HL-60 (cell line): ENCODE results near the gene SEMA3D.

ENCODE experiments used
- DNase-seq, 2 experiments: peaks; one replicate each; pipeline ENCODE4 v3.0.0-alpha.2; 2010 to 2020; ENCODE audit warnings: low read depth in 1 of 2, low spot score in 1 of 2
- H3K27ac ChIP-seq: fragments of 250-450 bp; sonication (Bioruptor Pico); replicated peaks from 2 replicates; pipeline ENCODE4 v1.5.1; 2020; ENCODE audit warnings: mild to moderate bottlenecking, moderate library complexity
- H3K27me3 ChIP-seq: fragments of 250-450 bp; sonication (Bioruptor Pico); 2 replicates; pipeline ENCODE4 v1.5.1; 2021; ENCODE audit warnings: mild to moderate bottlenecking, moderate library complexity; ENCODE audit not compliant: insufficient read depth, poor library complexity, severe bottlenecking
- H3K4me3 ChIP-seq: replicated peaks from 2 replicates; pipeline ENCODE4 v1.5.1; 2011; ENCODE audit warnings: mild to moderate bottlenecking, control low read depth, low read length; ENCODE audit not compliant: insufficient read depth
- CTCF ChIP-seq: IDR thresholded peaks from one replicate; pipeline ENCODE4 v1.5.1; 2011; ENCODE audit warnings: low read length, control low read depth, inconsistent platforms; ENCODE audit not compliant: insufficient read depth
- GABPA ChIP-seq: IDR thresholded peaks from 2 replicates; pipeline ENCODE4 v1.6.1; 2012; ENCODE audit warnings: low read depth
- POLR2AphosphoS5 ChIP-seq: IDR thresholded peaks from 2 replicates; pipeline ENCODE4 v1.6.1; 2012; ENCODE audit warnings: low read depth
- REST ChIP-seq: IDR thresholded peaks from 2 replicates; pipeline ENCODE4 v1.6.1; 2012; ENCODE audit warnings: low read depth; ENCODE audit not compliant: insufficient replicate concordance
- SPI1 ChIP-seq: IDR thresholded peaks from 2 replicates; pipeline ENCODE4 v1.6.1; 2012; ENCODE audit warnings: low read depth, mild to moderate bottlenecking, borderline replicate concordance

Gene SEMA3D

GRCh38 chr7:85162721-85163120 is 24.1 kb downstream of the SEMA3D start:
- H3K4me3 ChIP-seq: no peak overlapping the region
- TF ChIP-seq SPI1 (no peak), CTCF (no peak), REST (no peak), POLR2AphosphoS5 (no peak), GABPA (no peak)
- H3K27ac ChIP-seq: no peak overlapping the region
- no peak for DNase-seq
- H3K27me3 ChIP-seq: no peaks in the 10 kb centered on the region

GRCh38 chr7:85160223-85160622 is 26.6 kb downstream of the SEMA3D start:
- no peak overlapping the region for H3K4me3 ChIP-seq
- no peak for TF ChIP-seq CTCF
- TF ChIP-seq GABPA: no peak
- no peak for TF ChIP-seq POLR2AphosphoS5
- TF ChIP-seq SPI1: no peak
- TF ChIP-seq REST: no peak
- no peaks in the 10 kb centered on the region for H3K27me3 ChIP-seq
- H3K27ac ChIP-seq: no peak overlapping the region
- DNase-seq: no peak

- no peak overlapping the region for H3K4me3 ChIP-seq
- no peak for DNase-seq
- no peak overlapping the region for H3K27ac ChIP-seq
- TF ChIP-seq CTCF: no peak
- TF ChIP-seq REST: no peak
- no peak for TF ChIP-seq GABPA
- no peaks in the 10 kb centered on the region for H3K27me3 ChIP-seq
These were observed 27.9 kb downstream of the SEMA3D start for GRCh38 chr7:85159003-85159402.
